CD14-positive monocyte (primary cell): ENCODE data around the gene VWA7. TPM values are rescaled to one million over a fixed set of nuclear protein-coding genes. Genes with fewer than 3 reads are reported as not detected.

Experiments
- DNase-seq, 3 donors: peaks; one replicate each; pipeline ENCODE4 v3.0.0-alpha.2; 2011 to 2022
- H2AFZ ChIP-seq: 2 replicates; pipeline ENCODE4 v1.6.0; 2012; ENCODE audit warnings: mild to moderate bottlenecking, low read depth, low read length, inconsistent platforms; ENCODE audit not compliant: insufficient read depth, poor library complexity, severe bottlenecking
- H3K27ac ChIP-seq, 2 donors: 1 replicate in 1 of 2; 2 replicates in 1 of 2; pipeline ENCODE4 v1.5.1; 2012 to 2013; ENCODE audit warnings: low read length in 2 of 2, control low read depth in 1 of 2, inconsistent platforms in 1 of 2, low read depth in 1 of 2, mild to moderate bottlenecking in 1 of 2
- H3K27me3 ChIP-seq, 2 donors: one replicate each; pipeline versions ENCODE4 v1.6.0 to v1.6.1; 2011 to 2013; ENCODE audit warnings: low read length in 2 of 2; ENCODE audit not compliant: control insufficient read depth in 2 of 2, insufficient read depth in 2 of 2
- H3K36me3 ChIP-seq, 2 donors: replicated peaks in 1 of 2; 1 replicate in 1 of 2; 2 replicates in 1 of 2; pipeline versions ENCODE4 v1.5.1 to v1.6.1; 2012 to 2013; ENCODE audit warnings: low read length in 2 of 2, control low read depth in 1 of 2, inconsistent platforms in 1 of 2, mild to moderate bottlenecking in 1 of 2; ENCODE audit not compliant: insufficient read depth in 2 of 2, control insufficient read depth in 1 of 2
- H3K4me1 ChIP-seq, 2 donors: 1 replicate in 1 of 2; 2 replicates in 1 of 2; pipeline versions ENCODE4 v1.5.1 to v1.6.1; 2012 to 2013; ENCODE audit warnings: low read length in 2 of 2, control low read depth in 1 of 2, inconsistent platforms in 1 of 2, mild to moderate bottlenecking in 1 of 2, moderate library complexity in 1 of 2; ENCODE audit not compliant: insufficient read depth in 2 of 2, control insufficient read depth in 1 of 2
- H3K4me2 ChIP-seq: replicated peaks from 2 replicates; pipeline ENCODE3; 2012; ENCODE audit warnings: low read length, moderate library complexity, mild to moderate bottlenecking; ENCODE audit not compliant: poor library complexity, severe bottlenecking; ENCODE audit errors: extremely low read depth
- H3K4me3 ChIP-seq, 3 experiments: fragments of 200-600 bp in 1 of 3; sonication (generic) in 1 of 3; replicated peaks in 1 of 3; 1 replicate in 2 of 3; 2 replicates in 1 of 3; pipeline ENCODE4 v1.5.1; 2011 to 2013; ENCODE audit warnings: low read length in 3 of 3, mild to moderate bottlenecking in 3 of 3, control low read depth in 2 of 3, low read depth in 2 of 3, inconsistent platforms in 1 of 3, moderate library complexity in 1 of 3
- H3K79me2 ChIP-seq: 2 replicates; pipeline ENCODE4 v1.6.0; 2012; ENCODE audit warnings: mild to moderate bottlenecking, control low read depth, inconsistent platforms, low read length, moderate library complexity; ENCODE audit not compliant: insufficient read depth
- H3K9ac ChIP-seq: 2 replicates; pipeline ENCODE4 v1.6.0; 2017; ENCODE audit warnings: low read length, mild to moderate bottlenecking; ENCODE audit not compliant: insufficient read depth, poor library complexity, severe bottlenecking
- H3K9me3 ChIP-seq, 2 donors: replicated peaks in 1 of 2; 1 replicate in 1 of 2; 2 replicates in 1 of 2; pipeline versions ENCODE4 v1.5.1 to v1.6.1; 2012 to 2013; ENCODE audit warnings: low read length in 2 of 2, control low read depth in 1 of 2; ENCODE audit not compliant: control insufficient read depth in 1 of 2, insufficient read depth in 1 of 2
- H4K20me1 ChIP-seq: 2 replicates; pipeline ENCODE4 v1.6.0; 2012; ENCODE audit warnings: mild to moderate bottlenecking, low read length, control low read depth, moderate library complexity; ENCODE audit not compliant: insufficient read depth
- H3K27ac Mint-ChIP-seq, 7 donors: one replicate each; pipeline ENCODE4 v1.8.0; 2020; ENCODE audit warnings: mild to moderate bottlenecking in 7 of 7, mixed read lengths in 7 of 7, moderate library complexity in 6 of 7, inconsistent platforms in 2 of 7
- H3K27me3 Mint-ChIP-seq, 3 donors: one replicate each; pipeline ENCODE4 v1.8.0; 2021 to 2022; ENCODE audit warnings: low read depth in 3 of 3, mild to moderate bottlenecking in 3 of 3, mixed read lengths in 3 of 3, moderate library complexity in 3 of 3, inconsistent platforms in 1 of 3
- H3K36me3 Mint-ChIP-seq, 2 donors: one replicate each; pipeline ENCODE4 v1.8.0; 2020; ENCODE audit warnings: mixed read lengths in 2 of 2, inconsistent platforms in 1 of 2, mild to moderate bottlenecking in 1 of 2
- H3K4me1 Mint-ChIP-seq: one replicate; pipeline ENCODE4 v1.8.0; 2020; ENCODE audit warnings: mild to moderate bottlenecking, mixed read lengths
- H3K4me3 Mint-ChIP-seq, 2 donors: one replicate each; pipeline ENCODE4 v1.8.0; 2020; ENCODE audit warnings: mild to moderate bottlenecking in 2 of 2, mixed read lengths in 2 of 2, moderate library complexity in 1 of 2
- H3K9me3 Mint-ChIP-seq, 7 donors: one replicate each; pipeline ENCODE4 v1.8.0; 2020 to 2022; ENCODE audit warnings: mixed read lengths in 7 of 7, mild to moderate bottlenecking in 6 of 7, moderate library complexity in 6 of 7, inconsistent platforms in 2 of 7
- CTCF ChIP-seq: fragments of 200-600 bp; IDR thresholded peaks from one replicate; pipeline ENCODE4 v1.8.0; 2022; ENCODE audit warnings: antibody characterized with exemption, mild to moderate bottlenecking
- WGBS: methylation state at CpG from one replicate; pipeline ENCODE4 v1.1.5; 2013; ENCODE audit warnings: missing lambda C conversion rate; ENCODE audit not compliant: insufficient coverage; 5-methylcytosine and 5-hydroxymethylcytosine counted together
- intact Hi-C, 2 donors: fragments of 100-400 bp; cut with micrococcal nuclease; formaldehyde crosslinking; loops; one replicate each; pipeline versions ENCODE4 v1.15.0 to v1.15.1; 2023
- polyA plus RNA-seq, 3 donors: library from polyadenylated mRNA; depleted of rRNA in 1 of 3; unstranded in 2 of 3; stranded (reverse) in 1 of 3; fragments of 300-500 nt in 2 of 3; fragments of >200 nt in 1 of 3; fragmentation: Illumina TruSeq in 2 of 3; gene quantifications; 1 replicate in 2 of 3; 2 replicates in 1 of 3; pipeline ENCODE4 v1.2.3, GENCODE V29; 2012 to 2021

The VWA7 gene
- polyA plus RNA-seq, 3 donors: 0.57 TPM; not detected in 2

GRCh38 chr6:31733734-31734133, 43.4 kb downstream of the VWA7 start:
- H3K4me2 ChIP-seq: peak overlapping the region; percentile 94
- H3K4me1 Mint-ChIP-seq: peaks cover 61% of the 10 kb centered on the region
- H3K79me2 ChIP-seq: peaks cover 79% of the 10 kb centered on the region
- peaks cover 39 to 40% of the 10 kb centered on the region in 2 donors for H3K36me3 ChIP-seq
- H3K9me3 ChIP-seq: no peaks in the 10 kb centered on the region
- H2AFZ ChIP-seq: no peak overlapping the region
- H3K4me1 ChIP-seq: peaks cover 67 to 80% of the 10 kb centered on the region in 2 donors
- peak overlapping the region; percentile 89 for H3K9ac ChIP-seq
- TF ChIP-seq CTCF: no peak
- peak overlapping the region; percentile 75 to 99 for H3K4me3 Mint-ChIP-seq
- H3K27ac Mint-ChIP-seq: peak overlapping the region; percentile 95 to 100 (median 99)
- peaks cover 40 to 47% of the 10 kb centered on the region in 2 donors for H3K36me3 Mint-ChIP-seq
- DNase-seq: no peak
- no peaks in the 10 kb centered on the region for H3K27me3 ChIP-seq
- peaks cover 48% of the 10 kb centered on the region for H4K20me1 ChIP-seq
- H3K27me3 Mint-ChIP-seq: peaks cover 0 to 5% (median 0%) of the 10 kb centered on the region in 3 donors
- WGBS: 91% methylated on average over 4 of the region's 4 CpGs
- intact Hi-C loops: loop anchor here (5.0 to 10.0 kb wide), 3 partner anchors 34 to 189 kb away; partner anchors contain the start of genes ATP6V1G2 (in 1 of the 2), DDX39B (in 1 of the 2), NFKBIL1 (in 1 of the 2) and VARS1 (in 1 of the 2)
- H3K27ac ChIP-seq: peak overlapping the region; percentile 91 to 99
- peak overlapping the region in 1 of 3 experiments; percentile 100 for H3K4me3 ChIP-seq
- peaks cover 0 to 2% (median 0%) of the 10 kb centered on the region in 7 donors for H3K9me3 Mint-ChIP-seq

- H2AFZ ChIP-seq: no peak overlapping the region
- intact Hi-C loops: loop anchor here (5.0 to 10.0 kb wide), 3 partner anchors 35 to 187 kb away; partner anchors contain the start of genes ATP6V1G2 (in 1 of the 2), DDX39B (in 1 of the 2), NFKBIL1 (in 1 of the 2) and VARS1 (in 1 of the 2)
- H3K79me2 ChIP-seq: peaks cover 83% of the 10 kb centered on the region
- H3K36me3 ChIP-seq: peaks cover 39 to 40% of the 10 kb centered on the region in 2 donors
- H4K20me1 ChIP-seq: peaks cover 48% of the 10 kb centered on the region
- Mint-ChIP-seq H3K27ac (peak overlapping the region; percentile 31 to 96 (median 46)), H3K36me3 (peaks cover 41 to 51% of the 10 kb centered on the region in 2 donors), H3K4me3 (no peak overlapping the region), H3K9me3 (peaks cover 0 to 3% (median 0%) of the 10 kb centered on the region in 7 donors), H3K27me3 (peaks cover 0 to 5% (median 0%) of the 10 kb centered on the region in 3 donors), H3K4me1 (peaks cover 60% of the 10 kb centered on the region)
- H3K4me2 ChIP-seq: peak overlapping the region; percentile 13
- no CpG with 5 or more reads among the region's 3 CpGs for WGBS
- no peak overlapping the region for H3K4me3 ChIP-seq
- H3K27ac ChIP-seq: peak overlapping the region in 1 of 2 donors; percentile 15
- H3K27me3 ChIP-seq: no peaks in the 10 kb centered on the region
- H3K9ac ChIP-seq: no peak overlapping the region
- no peak for TF ChIP-seq CTCF
- no peaks in the 10 kb centered on the region for H3K9me3 ChIP-seq
- no peak for DNase-seq
- H3K4me1 ChIP-seq: peaks cover 68 to 80% of the 10 kb centered on the region in 2 donors
Observed at GRCh38 chr6:31732029-31732428, 45.1 kb downstream of the VWA7 start.
